ENCODE measurements around the gene RTTN. TPM values are rescaled to one million over a fixed set of nuclear protein-coding genes. Genes with fewer than 3 reads are reported as not detected.

The RTTN gene
- total RNA-seq, 2 donors from 2014 or later = 22.3 to 35.4 TPM

DNA sequence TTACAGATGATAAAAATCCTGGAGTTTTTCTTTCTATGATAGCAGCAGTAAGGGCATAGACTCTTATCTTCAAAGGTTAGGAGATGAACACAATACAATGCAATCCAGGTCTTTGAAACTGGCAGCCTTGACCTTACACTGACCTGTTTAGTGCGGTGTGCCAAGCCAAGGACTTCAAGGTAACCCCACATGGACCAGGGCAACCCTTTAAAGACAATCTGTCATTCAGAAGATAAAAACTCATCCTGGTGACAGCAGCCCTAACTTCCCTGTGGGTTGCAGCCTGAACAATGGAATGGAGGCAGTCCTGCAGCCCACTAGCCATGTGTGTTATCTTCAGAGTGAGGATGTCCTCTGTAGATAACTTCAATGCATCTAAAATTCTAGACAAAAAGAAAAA, 78.1 kb downstream of the RTTN start:
- 97% methylated on average over 1 of the region's 1 CpG; no CpG with 5 or more reads in 1 of the 2 experiments for WGBS, 2 experiments (ENCODE audit: insufficient coverage in 1 of 2, insufficient read length in 1 of 2)
- TF ChIP-seq, protein P1, sequence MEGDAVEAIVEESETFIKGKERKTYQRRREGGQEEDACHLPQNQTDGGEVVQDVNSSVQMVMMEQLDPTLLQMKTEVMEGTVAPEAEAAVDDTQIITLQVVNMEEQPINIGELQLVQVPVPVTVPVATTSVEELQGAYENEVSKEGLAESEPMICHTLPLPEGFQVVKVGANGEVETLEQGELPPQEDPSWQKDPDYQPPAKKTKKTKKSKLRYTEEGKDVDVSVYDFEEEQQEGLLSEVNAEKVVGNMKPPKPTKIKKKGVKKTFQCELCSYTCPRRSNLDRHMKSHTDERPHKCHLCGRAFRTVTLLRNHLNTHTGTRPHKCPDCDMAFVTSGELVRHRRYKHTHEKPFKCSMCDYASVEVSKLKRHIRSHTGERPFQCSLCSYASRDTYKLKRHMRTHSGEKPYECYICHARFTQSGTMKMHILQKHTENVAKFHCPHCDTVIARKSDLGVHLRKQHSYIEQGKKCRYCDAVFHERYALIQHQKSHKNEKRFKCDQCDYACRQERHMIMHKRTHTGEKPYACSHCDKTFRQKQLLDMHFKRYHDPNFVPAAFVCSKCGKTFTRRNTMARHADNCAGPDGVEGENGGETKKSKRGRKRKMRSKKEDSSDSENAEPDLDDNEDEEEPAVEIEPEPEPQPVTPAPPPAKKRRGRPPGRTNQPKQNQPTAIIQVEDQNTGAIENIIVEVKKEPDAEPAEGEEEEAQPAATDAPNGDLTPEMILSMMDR (conservative IDR thresholded peaks at IDR 0.05) = no peak
- H3K4me3 ChIP-seq (ENCODE audit: low read length) = no peak overlapping the region
- H3K9ac ChIP-seq (ENCODE audit: extremely low read depth, low read length, poor library complexity, severe bottlenecking) = no peak overlapping the region
- no peaks in the 10 kb centered on the region for H3K9me3 ChIP-seq (ENCODE audit: control insufficient read depth, low read length)
- H3K36me3 ChIP-seq (ENCODE audit: control insufficient read depth, insufficient read depth, low read length) = no peaks in the 10 kb centered on the region
- no peaks in the 10 kb centered on the region for H3K27me3 Mint-ChIP-seq (ENCODE audit: insufficient read depth)
- peaks cover 4% of the 10 kb centered on the region for H3K4me1 Mint-ChIP-seq
- H3K27ac ChIP-seq (ENCODE audit: low read depth, low read length) = no peak overlapping the region
- DNase-seq = no peak
- no peaks in the 10 kb centered on the region for H3K27me3 ChIP-seq (ENCODE audit: control insufficient read depth, insufficient read depth, low read length, poor library complexity, severe bottlenecking)
- H3K4me1 ChIP-seq (ENCODE audit: control insufficient read depth, insufficient read depth, low read length) = peaks cover 4% of the 10 kb centered on the region
- no peaks in the 10 kb centered on the region for H3K36me3 Mint-ChIP-seq (ENCODE audit: low read depth)
- H3K9me3 Mint-ChIP-seq = no peaks in the 10 kb centered on the region
- no peak overlapping the region for H3K4me3 Mint-ChIP-seq
- no peak overlapping the region for H3K27ac Mint-ChIP-seq

DNA sequence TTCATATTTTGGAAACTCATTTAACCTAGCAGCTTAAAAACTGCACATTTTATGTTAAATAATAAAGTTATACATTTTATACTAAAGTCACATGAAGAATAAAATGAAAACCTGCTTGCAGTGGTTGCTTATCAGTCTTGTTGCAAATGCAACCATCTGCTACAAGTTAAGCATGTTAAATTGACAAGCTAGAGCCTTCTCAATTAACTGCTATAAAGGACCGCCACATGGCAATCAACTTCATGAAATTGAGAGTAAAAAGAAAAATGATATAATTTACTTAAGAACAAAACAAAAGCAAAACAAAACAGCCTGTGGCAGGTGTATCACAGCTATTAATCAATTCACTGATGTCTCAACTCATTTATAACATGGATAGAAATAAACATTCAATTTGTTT, 78.7 kb downstream of the RTTN start:
- Mint-ChIP-seq H3K4me1 (peaks cover 4% of the 10 kb centered on the region), H3K27me3 (ENCODE audit: insufficient read depth) (no peaks in the 10 kb centered on the region), H3K36me3 (ENCODE audit: low read depth) (no peaks in the 10 kb centered on the region), H3K27ac (no peak overlapping the region), H3K4me3 (no peak overlapping the region), H3K9me3 (no peaks in the 10 kb centered on the region)
- Histone ChIP-seq H3K36me3 (ENCODE audit: control insufficient read depth, insufficient read depth, low read length) (no peaks in the 10 kb centered on the region), H3K9me3 (ENCODE audit: control insufficient read depth, low read length) (no peaks in the 10 kb centered on the region), H3K4me3 (ENCODE audit: low read length) (no peak overlapping the region), H3K9ac (ENCODE audit: extremely low read depth, low read length, poor library complexity, severe bottlenecking) (no peak overlapping the region), H3K27me3 (ENCODE audit: control insufficient read depth, insufficient read depth, low read length, poor library complexity, severe bottlenecking) (no peaks in the 10 kb centered on the region), H3K4me1 (ENCODE audit: control insufficient read depth, insufficient read depth, low read length) (peaks cover 4% of the 10 kb centered on the region), H3K27ac (ENCODE audit: low read depth, low read length) (no peak overlapping the region)
- no CpG with 5 or more reads among the region's 1 CpG for WGBS, 2 experiments (ENCODE audit: insufficient coverage in 1 of 2, insufficient read length in 1 of 2)
- TF ChIP-seq, protein P1 (conservative IDR thresholded peaks at IDR 0.05) = no peak
- no peak for DNase-seq

DNA sequence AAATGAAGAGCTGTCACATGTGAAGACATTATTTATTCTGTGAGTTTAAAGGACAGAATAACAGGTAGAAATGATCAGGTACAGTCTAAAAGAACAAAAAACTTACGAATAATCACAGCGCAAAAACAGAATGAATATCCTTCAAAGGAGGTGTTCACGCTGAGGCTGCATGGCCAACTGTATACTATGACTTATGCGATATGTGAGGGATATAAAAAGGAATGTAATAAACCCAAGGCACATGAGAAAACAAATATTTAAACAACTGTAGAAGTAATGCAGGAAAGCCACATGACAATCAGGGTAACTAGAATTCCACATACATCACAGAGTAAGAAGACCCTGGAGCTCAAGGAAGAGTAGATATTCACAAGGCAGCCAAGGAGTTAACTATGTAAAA, 81.3 kb downstream of the RTTN start:
- no peak for DNase-seq
- no peak overlapping the region for H3K27ac Mint-ChIP-seq

More for the DNA sequence above, 81.3 kb downstream of the RTTN start:
- Histone ChIP-seq H3K36me3 (ENCODE audit: control insufficient read depth, insufficient read depth, low read length) (no peaks in the 10 kb centered on the region), H3K4me3 (ENCODE audit: low read length) (no peak overlapping the region), H3K27ac (ENCODE audit: low read depth, low read length) (no peak overlapping the region), H3K9ac (ENCODE audit: extremely low read depth, low read length, poor library complexity, severe bottlenecking) (no peak overlapping the region), H3K27me3 (ENCODE audit: control insufficient read depth, insufficient read depth, low read length, poor library complexity, severe bottlenecking) (no peaks in the 10 kb centered on the region), H3K4me1 (ENCODE audit: control insufficient read depth, insufficient read depth, low read length) (peaks cover 4% of the 10 kb centered on the region), H3K9me3 (ENCODE audit: control insufficient read depth, low read length) (no peaks in the 10 kb centered on the region)
- Mint-ChIP-seq H3K27me3 (ENCODE audit: insufficient read depth) (no peaks in the 10 kb centered on the region), H3K4me3 (no peak overlapping the region), H3K4me1 (peaks cover 4% of the 10 kb centered on the region), H3K36me3 (ENCODE audit: low read depth) (no peaks in the 10 kb centered on the region), H3K9me3 (no peaks in the 10 kb centered on the region)
- WGBS, 2 experiments (ENCODE audit: insufficient coverage in 1 of 2, insufficient read length in 1 of 2) = 94 to 100% methylated on average over 3 to 4 of the region's 4 CpGs
- TF ChIP-seq, protein P1 (conservative IDR thresholded peaks at IDR 0.05) = no peak
